HG02642 (cell line): ENCODE measurements around the gene PRDM5.

Experiments
- ATAC-seq: cut with Tn5 transposase; IDR thresholded peaks from one replicate; pipeline ENCODE4 v1.9.1; 2021; ENCODE audit warnings: mild to moderate bottlenecking; ENCODE audit not compliant: unreplicated experiment, poor library complexity

PRDM5 gene

GRCh38 chr4:120826853-120827252 is 95.7 kb downstream of the PRDM5 start:
- ATAC-seq = no peak

- no peak for ATAC-seq
Observed at GRCh38 chr4:120826449-120826848, 96.1 kb downstream of the PRDM5 start.

GRCh38 chr4:120824946-120825345 is 97.6 kb downstream of the PRDM5 start:
- no peak for ATAC-seq

GRCh38 chr4:120821977-120822376 is 100.5 kb downstream of the PRDM5 start:
- ATAC-seq = no peak

DNA sequence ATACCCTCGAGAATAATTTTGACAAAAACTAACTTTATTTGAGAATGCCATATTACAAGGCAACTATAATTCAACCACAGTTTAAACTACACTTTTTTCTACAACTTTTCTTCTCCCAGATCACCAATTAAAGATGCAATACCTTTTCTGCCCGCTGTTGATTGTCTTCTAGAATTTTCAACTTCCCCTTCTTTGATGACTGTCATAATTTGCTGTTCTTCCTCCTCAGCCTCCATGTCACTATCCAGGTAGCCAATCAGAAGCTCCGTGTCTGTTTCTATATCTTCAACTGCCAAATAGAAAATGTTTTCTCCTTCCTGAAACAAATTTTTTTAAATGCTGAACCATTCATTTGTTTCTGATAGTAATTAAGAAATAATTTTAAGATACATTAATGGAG is 101.5 kb downstream of the PRDM5 start:
- no peak for ATAC-seq

GRCh38 chr4:120819805-120820437 is 102.6 kb downstream of the PRDM5 start:
- ATAC-seq = no peak

DNA sequence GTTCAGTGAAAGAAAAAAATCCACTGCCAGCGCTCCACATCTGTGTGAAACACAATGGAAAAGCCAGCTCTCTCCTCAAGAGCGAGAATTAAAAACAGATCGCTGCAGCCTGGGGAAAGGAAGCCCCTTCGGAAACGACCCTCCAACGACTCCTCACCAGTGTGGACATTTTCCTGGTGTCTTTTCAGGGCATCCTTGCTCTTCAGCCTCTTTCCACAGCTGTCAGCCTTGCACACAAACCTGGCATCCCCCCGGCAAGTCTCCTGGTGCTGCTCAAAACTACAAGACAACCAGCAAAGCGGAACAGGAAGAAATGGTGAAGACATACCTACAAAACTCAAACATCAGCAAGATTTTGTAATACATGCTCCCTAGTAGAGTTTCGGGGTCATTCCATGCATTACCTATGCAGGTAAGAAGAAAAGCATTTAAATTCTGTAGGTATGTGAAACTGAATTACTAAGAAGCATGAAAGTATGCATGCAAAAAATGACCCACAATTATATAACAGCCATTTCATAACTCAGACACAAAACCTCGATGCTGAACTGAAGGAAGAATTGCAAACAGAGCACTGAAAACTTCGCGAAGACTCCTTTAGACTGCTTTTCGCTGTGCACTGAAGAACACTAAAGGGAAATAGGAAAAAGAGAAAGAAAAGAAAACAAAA is 106.1 kb downstream of the PRDM5 start:
- no peak for ATAC-seq

DNA sequence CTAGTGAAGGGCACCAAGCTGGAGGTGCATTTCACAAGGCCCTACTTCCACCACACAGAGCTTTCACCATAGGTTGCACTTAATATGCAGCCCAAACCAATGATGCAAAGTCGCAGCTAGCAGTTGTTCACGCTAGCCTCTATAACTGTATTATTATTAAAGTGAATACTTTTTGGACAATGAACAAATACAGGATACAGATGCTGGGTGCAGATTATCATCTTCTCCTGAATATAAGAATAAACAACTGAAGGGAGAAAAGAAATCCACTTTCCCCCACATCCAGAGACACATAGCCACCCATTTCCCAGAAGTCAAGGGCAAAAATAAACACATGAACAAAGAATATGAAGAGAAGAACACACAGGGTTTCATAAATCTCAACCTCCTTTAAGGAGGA is 107.2 kb downstream of the PRDM5 start:
- no peak for ATAC-seq

- ATAC-seq = no peak
Observed at GRCh38 chr4:120814886-120815285, 107.6 kb downstream of the PRDM5 start.

- no peak for ATAC-seq
Observed at GRCh38 chr4:120812216-120812615, 110.3 kb downstream of the PRDM5 start.

DNA sequence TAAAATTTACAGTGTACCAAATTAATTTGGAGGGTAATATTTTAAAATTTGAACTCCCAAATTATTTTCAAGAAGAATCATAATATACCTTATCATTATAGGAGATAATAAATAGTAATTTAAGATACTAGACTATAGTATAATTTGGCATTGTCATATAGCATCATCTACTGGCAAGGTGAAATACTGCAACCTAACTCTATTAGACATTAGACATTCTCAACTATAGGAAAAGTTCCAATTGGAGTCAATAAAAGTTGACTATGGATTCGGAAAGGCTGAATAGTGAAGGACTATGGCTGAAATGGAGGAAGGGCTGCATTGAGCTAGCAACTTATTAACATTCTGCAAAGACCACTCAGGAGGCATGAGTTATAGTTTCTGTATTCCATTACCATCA is 113.0 kb downstream of the PRDM5 start:
- ATAC-seq = no peak

DNA sequence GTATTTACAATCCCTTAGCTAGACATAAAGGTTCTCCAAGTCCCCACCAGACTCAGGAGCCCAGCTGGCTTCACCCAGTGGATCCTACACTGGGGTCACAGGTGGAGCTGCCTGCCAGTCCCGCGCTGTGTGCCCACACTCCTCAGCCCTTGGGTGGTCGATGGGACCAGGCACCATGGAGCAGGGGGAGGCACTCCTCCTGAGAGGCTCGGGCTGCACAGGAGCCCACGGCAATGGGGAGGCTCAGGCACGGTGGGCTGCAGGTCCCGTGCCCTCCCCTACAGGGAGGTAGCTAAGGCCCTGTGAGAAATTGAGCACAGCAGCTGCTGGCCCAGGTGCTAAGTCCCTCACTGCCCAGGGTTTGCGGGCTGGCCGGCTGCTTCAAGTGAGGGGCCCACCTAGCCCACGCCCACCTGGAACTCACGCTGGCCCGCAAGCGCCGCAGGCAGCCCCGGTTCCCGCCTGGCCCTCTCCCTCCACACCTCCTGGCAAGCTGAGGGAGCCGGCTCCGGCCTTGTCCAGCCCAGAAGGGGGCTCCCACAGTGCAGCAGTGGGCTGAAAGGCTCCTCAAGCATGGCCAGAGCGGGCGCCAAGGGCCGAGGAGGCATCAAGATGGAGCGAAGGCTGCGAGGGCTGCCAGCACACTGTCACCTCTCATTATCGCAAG is 113.9 kb downstream of the PRDM5 start:
- no peak for ATAC-seq

- no peak for ATAC-seq
Observed at GRCh38 chr4:120801137-120801758, 121.3 kb downstream of the PRDM5 start.

DNA sequence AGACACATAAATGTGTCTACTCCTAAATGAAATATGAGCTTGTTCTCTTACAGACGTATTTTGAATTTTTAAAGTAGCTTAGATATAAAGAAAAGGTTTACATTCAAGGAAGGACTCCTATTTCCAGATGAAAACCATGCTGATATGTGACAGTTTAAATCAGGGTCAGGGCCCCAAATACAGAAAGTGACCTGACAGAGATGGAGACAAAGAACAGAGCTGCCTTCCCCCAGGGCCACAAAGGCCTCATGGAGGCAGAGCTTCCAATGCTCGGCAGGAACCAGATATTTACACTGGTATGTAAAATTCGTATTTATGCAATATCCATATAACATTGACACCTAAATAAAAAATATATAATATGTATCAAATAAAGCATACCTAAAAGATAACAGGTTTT is 124.0 kb downstream of the PRDM5 start:
- ATAC-seq = no peak

- ATAC-seq = no peak
Observed at GRCh38 chr4:120796271-120796670, 126.3 kb downstream of the PRDM5 start.

GRCh38 chr4:120785202-120785601 is 137.3 kb downstream of the PRDM5 start:
- ATAC-seq = no peak

DNA sequence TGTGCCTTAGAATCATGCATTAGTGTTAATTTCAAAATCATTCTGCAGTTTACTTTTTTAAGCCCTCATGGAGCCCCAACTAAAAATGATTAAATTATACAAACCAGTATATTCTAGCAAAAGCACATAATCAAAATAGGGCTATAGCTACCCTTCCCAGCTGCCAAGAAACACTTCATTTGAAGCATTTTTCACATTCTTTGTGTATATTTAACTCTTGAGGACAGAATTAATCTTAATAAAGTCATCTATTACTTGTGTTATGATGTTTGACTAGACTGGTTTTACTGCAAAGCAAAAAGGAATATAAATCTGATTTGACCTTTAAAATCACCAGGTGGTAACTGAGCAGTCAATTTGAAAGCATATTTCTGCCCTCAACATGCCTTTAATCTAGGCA is 145.1 kb downstream of the PRDM5 start:
- ATAC-seq = no peak

DNA sequence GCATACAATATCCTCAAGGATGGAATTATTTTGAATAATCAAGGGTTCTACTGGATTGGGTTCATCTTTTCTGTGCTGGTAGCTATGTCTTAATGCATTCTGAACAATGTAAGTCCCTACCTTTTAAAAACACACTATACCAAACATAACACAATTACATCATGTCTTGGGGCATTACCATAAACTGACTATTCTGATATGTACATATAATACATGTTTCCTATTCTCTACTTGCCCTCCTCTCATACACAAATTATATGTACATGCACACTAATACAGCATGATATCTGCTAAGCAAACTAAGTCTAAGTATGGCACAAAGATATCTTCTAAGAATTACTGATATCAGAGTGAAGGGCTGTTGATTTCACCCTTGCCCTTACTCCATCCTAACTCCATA is 147.1 kb downstream of the PRDM5 start:
- ATAC-seq = no peak

GRCh38 chr4:120773641-120774040 is 148.9 kb downstream of the PRDM5 start:
- peak; percentile 55 for ATAC-seq

GRCh38 chr4:120771907-120772306 is 150.6 kb downstream of the PRDM5 start:
- ATAC-seq = no peak

- no peak for ATAC-seq
Observed at GRCh38 chr4:120770897-120771296, 151.6 kb downstream of the PRDM5 start.
